ENCODE results near the gene CREB5.
"Not testable (repeated sequence)": the region's sequence is repeated elsewhere in the genome, so short reads cannot be mapped to it uniquely, and the experiment has no call there.

The CREB5 gene

GRCh38 chr7:28411876-28412662 is at the start of gene CREB5:
TSS of gene CREB5 (plus strand) at chr7:28412518. CDS start at chr7:28412915, 397 bp downstream.
- no peak for FAIRE-seq

GRCh38 chr7:28362812-28363211 is 49.5 kb upstream of the CREB5 start:
- no peak for FAIRE-seq

- FAIRE-seq, result no peak
Observed at GRCh38 chr7:28364082-28364481, 48.2 kb upstream of the CREB5 start.

- no peak for FAIRE-seq
Observed at GRCh38 chr7:28369523-28369922, 42.8 kb upstream of the CREB5 start.

GRCh38 chr7:28371846-28372245 is 40.5 kb upstream of the CREB5 start:
- no peak for FAIRE-seq

- FAIRE-seq, result no peak
Observed at GRCh38 chr7:28373990-28374389, 38.3 kb upstream of the CREB5 start.

- FAIRE-seq, result no peak
Observed at GRCh38 chr7:28375729-28376128, 36.6 kb upstream of the CREB5 start.

GRCh38 chr7:28376634-28377033 is 35.7 kb upstream of the CREB5 start:
- no peak for FAIRE-seq

GRCh38 chr7:28378574-28379149 is 33.7 kb upstream of the CREB5 start:
- FAIRE-seq, result no peak

GRCh38 chr7:28381466-28381865 is 30.9 kb upstream of the CREB5 start:
- FAIRE-seq, result no peak

GRCh38 chr7:28382144-28382543 is 30.2 kb upstream of the CREB5 start:
- FAIRE-seq, result no peak

GRCh38 chr7:28383975-28384374 is 28.3 kb upstream of the CREB5 start:
- no peak for FAIRE-seq

- peak; percentile 75 for FAIRE-seq
Observed at GRCh38 chr7:28389504-28390395, 22.6 kb upstream of the CREB5 start.

GRCh38 chr7:28390426-28390825 is 21.9 kb upstream of the CREB5 start:
- FAIRE-seq, result no peak

GRCh38 chr7:28392289-28392688 is 20.0 kb upstream of the CREB5 start:
- FAIRE-seq, result no peak

- no peak for FAIRE-seq
Observed at GRCh38 chr7:28395404-28395803, 16.9 kb upstream of the CREB5 start.

- no peak for FAIRE-seq
Observed at GRCh38 chr7:28395831-28396230, 16.5 kb upstream of the CREB5 start.

GRCh38 chr7:28397141-28397540 is 15.2 kb upstream of the CREB5 start:
- FAIRE-seq, result no peak

- no peak for FAIRE-seq
Observed at GRCh38 chr7:28400838-28401360, 11.4 kb upstream of the CREB5 start.

- not testable (repeated sequence) for FAIRE-seq
Observed at GRCh38 chr7:28401567-28401966, 10.8 kb upstream of the CREB5 start.

GRCh38 chr7:28405662-28406061 is 6.7 kb upstream of the CREB5 start:
- no peak for FAIRE-seq

- FAIRE-seq, result no peak
Observed at GRCh38 chr7:28406192-28406591, 6.1 kb upstream of the CREB5 start.

- FAIRE-seq, result no peak
Observed at GRCh38 chr7:28407651-28408050, 4.7 kb upstream of the CREB5 start.

Measured in TTC549 (cell line).